Neural cell (in vitro differentiated cells): ENCODE measurements around the gene COL24A1. TPM values are rescaled to one million over a fixed set of nuclear protein-coding genes. Genes with fewer than 3 reads are reported as not detected.

Experiments
- polyA plus RNA-seq: library from polyadenylated mRNA; depleted of rRNA; stranded (reverse); fragments of >200 nt; gene quantifications from 2 replicates; pipeline ENCODE4 v1.2.3, GENCODE V29; 2014
- small RNA-seq, 3 experiments: library from RNA; depleted of rRNA; stranded (forward); fragments of <200 nt; gene quantifications; one replicate each; pipeline ENCODE3, GENCODE V24; 2012

Gene COL24A1
- polyA plus RNA-seq, 1 donor from 2014 or later = 0.19 TPM

Small RNA genes lying within 50 kb of the gene (small RNA-seq; reads per million reads assigned to genes)
- 0 reads per million in 3 experiments for gene RNA5SP51

Other genes starting within 250 kb of the COL24A1 start
- 97.6 and 138 TPM in 2 replicates for gene ODF2L, start 239.6 kb upstream of the COL24A1 start, polyA plus RNA-seq